NK-92 treated with Interleukin-12 subunit alpha and Interleukin-12 subunit beta, amount 100 ng/mL, for 24 hours (cell line): Measurements from ENCODE around the gene L3MBTL4.
"Not testable (repeated sequence)": the region's sequence is repeated elsewhere in the genome, so short reads cannot be mapped to it uniquely, and the experiment has no call there.

Source experiments
- DNase-seq: peaks from one replicate; lab custom pipeline; 2025; lab: John Stamatoyannopoulos, UW

L3MBTL4 gene

GRCh38 chr18:6185782-6186181 is 228.9 kb downstream of the L3MBTL4 start:
- not testable (repeated sequence) for DNase-seq

GRCh38 chr18:6174983-6175745 is 239.5 kb downstream of the L3MBTL4 start:
- DNase-seq = no peak

- no peak for DNase-seq
These were observed 244.1 kb downstream of the L3MBTL4 start for GRCh38 chr18:6170604-6171003.

GRCh38 chr18:6161549-6161948 is 253.2 kb downstream of the L3MBTL4 start:
- no peak for DNase-seq

GRCh38 chr18:6159426-6159825 is 255.3 kb downstream of the L3MBTL4 start:
- DNase-seq = no peak

- no peak for DNase-seq
These were observed 255.8 kb downstream of the L3MBTL4 start for GRCh38 chr18:6158958-6159357.

GRCh38 chr18:6156446-6156845 is 258.3 kb downstream of the L3MBTL4 start:
- DNase-seq = no peak

GRCh38 chr18:6155707-6156106 is 259.0 kb downstream of the L3MBTL4 start:
- no peak for DNase-seq

- DNase-seq = no peak
These were observed 264.3 kb downstream of the L3MBTL4 start for GRCh38 chr18:6150430-6150829.

- no peak for DNase-seq
These were observed 268.4 kb downstream of the L3MBTL4 start for GRCh38 chr18:6146307-6146661.

- no peak for DNase-seq
These were observed 268.9 kb downstream of the L3MBTL4 start for GRCh38 chr18:6145645-6146306.

GRCh38 chr18:6139007-6139406 is 275.7 kb downstream of the L3MBTL4 start:
- no peak for DNase-seq

GRCh38 chr18:6135901-6136300 is 278.8 kb downstream of the L3MBTL4 start:
- DNase-seq = not testable (repeated sequence)

GRCh38 chr18:6135029-6135428 is 279.7 kb downstream of the L3MBTL4 start:
- DNase-seq = not testable (repeated sequence)

GRCh38 chr18:6132751-6133368 is 281.9 kb downstream of the L3MBTL4 start:
- DNase-seq = no peak

- DNase-seq = no peak
These were observed 293.9 kb downstream of the L3MBTL4 start for GRCh38 chr18:6120820-6121279.

- DNase-seq = no peak
These were observed 294.9 kb downstream of the L3MBTL4 start for GRCh38 chr18:6119761-6120160.

- DNase-seq = no peak
These were observed 296.6 kb downstream of the L3MBTL4 start for GRCh38 chr18:6118080-6118479.

- DNase-seq = no peak
These were observed 299.0 kb downstream of the L3MBTL4 start for GRCh38 chr18:6115710-6116109.

GRCh38 chr18:6113650-6114049 is 301.1 kb downstream of the L3MBTL4 start:
- no peak for DNase-seq

- no peak for DNase-seq
These were observed 303.0 kb downstream of the L3MBTL4 start for GRCh38 chr18:6111726-6112125.

GRCh38 chr18:6109743-6110142 is 305.0 kb downstream of the L3MBTL4 start:
- no peak for DNase-seq

GRCh38 chr18:6107794-6108193 is 306.9 kb downstream of the L3MBTL4 start:
- DNase-seq = no peak
